Activated CD8-positive, alpha-beta memory T cell treated with anti-CD3 and anti-CD28 coated beads, Interleukin-2, amount 50 U/mL, for 48 hours (primary cell): ENCODE results near the gene TSHR.
A peak's percentile ranks its signal among the peaks of the same experiment; 100 is the strongest.
"Not testable (repeated sequence)": the region's sequence is repeated elsewhere in the genome, so short reads cannot be mapped to it uniquely, and the experiment has no call there.

ENCODE experiments used
- DNase-seq: peaks from one replicate; pipeline ENCODE4 v3.0.0-alpha.2; 2020

The TSHR gene

GRCh38 chr14:80955416-80955941, at the start of gene TSHR:
Gene TSHR (plus strand): TSS chr14:80955621. CDS start chr14:80955681, 60 bp downstream.
- DNase-seq = peak; percentile 59

DNA sequence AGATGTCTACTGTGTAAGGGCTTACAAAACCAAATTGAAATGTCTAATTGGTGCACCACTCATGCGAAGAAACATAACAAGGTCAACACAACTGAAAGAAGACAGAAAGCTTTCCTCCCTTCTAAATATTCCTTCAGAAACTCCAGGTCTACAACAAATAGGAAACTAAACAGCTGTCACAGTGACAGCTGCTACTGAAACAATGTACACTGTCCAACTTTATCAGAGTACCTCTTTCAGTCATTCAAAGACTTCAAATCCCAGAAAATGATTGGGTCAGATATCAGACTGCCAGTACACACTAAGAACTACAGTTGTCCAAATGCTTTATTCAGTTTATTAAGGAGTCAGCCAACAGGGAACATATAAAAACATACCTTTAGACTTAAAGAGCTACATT, 49.1 kb upstream of the TSHR start:
- DNase-seq = no peak

- no peak for DNase-seq
Observed at GRCh38 chr14:80906946-80907345, 48.5 kb upstream of the TSHR start.

GRCh38 chr14:80912013-80912412, 43.4 kb upstream of the TSHR start:
- DNase-seq = not testable (repeated sequence)

DNA sequence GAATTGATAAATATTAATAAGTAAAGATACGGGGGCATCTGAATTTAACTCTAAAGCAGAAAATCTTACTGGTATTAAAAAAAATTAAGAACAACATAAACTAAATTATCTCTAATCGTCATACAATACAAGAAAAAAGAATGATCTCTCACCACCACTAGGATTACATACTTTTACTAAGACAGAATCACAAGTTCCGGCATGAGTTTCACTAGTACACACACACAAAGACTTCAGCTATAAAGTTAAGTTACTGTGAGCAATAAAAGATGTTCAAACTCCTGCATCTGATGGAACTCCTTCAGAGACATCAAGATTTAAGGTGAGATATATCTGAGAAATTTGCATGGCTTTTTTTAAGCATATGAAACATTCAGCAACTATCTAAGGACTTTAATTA, 35.8 kb upstream of the TSHR start:
- DNase-seq = no peak

GRCh38 chr14:80923368-80923767, 32.1 kb upstream of the TSHR start:
- DNase-seq = no peak

- DNase-seq = no peak
Observed at GRCh38 chr14:80924365-80925103, 30.9 kb upstream of the TSHR start.

DNA sequence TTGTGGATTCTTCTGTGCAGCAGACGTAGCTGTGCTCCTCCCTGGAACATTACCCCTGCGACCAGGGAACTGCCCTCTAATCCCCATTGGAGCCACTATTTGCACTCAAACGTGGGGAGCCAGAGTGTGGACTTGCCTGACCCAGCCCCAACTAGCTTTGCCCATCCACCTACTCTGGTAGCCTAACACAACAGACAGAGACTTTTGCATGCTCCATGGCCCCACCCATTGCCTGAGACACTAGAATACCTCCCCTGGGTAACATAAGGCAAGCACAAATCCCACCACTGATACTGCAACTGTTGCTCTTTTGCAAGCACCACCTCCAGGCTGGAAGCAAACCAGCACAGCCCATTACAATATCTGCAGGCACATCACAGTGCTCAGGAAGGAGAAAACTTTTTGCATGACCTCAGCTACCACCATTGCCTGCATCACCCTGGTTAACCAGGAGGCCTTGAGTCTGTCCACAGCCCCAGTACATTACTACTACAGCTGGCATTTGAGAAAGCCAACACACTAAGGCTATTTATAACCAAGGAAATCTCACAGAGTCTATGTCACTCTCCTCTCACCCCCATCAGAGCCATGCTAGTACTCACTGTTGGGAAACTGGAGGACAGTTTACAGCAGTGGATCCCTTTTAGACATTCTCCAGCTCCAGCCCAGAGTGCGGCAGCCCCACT, 28.9 kb upstream of the TSHR start:
- DNase-seq = no peak

GRCh38 chr14:80927083-80927989, 28.1 kb upstream of the TSHR start:
- DNase-seq = no peak

- DNase-seq = no peak
Observed at GRCh38 chr14:80930095-80930494, 25.3 kb upstream of the TSHR start.

DNA sequence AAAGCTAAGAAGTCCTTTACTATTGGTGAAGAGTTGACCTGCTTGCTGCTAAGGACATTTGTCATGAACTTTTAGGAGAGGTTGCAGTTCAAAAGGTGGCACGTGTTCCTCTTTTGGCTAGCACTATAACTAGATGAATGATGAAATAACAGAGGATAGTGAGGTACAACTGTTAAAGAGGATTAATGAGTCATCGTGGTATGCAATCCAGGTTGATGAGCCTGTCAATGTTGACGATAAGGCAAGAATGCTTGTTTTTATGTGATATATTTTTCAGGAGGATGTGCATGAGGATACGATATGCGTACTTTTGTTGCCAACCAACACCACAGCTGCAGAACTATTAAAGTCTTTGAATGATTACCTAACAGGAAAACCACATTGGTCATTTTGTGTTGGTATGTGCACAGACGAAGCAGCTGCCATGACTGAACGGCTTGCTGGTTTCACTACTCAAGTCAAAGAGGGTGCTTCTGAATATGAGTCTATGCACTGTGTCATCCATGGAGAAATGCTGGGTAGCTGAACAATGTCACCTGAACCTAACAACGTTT, 24.5 kb upstream of the TSHR start:
- no peak for DNase-seq

GRCh38 chr14:80933282-80933681, 22.1 kb upstream of the TSHR start:
- DNase-seq = no peak

- no peak for DNase-seq
Observed at GRCh38 chr14:80933686-80934085, 21.7 kb upstream of the TSHR start.

DNA sequence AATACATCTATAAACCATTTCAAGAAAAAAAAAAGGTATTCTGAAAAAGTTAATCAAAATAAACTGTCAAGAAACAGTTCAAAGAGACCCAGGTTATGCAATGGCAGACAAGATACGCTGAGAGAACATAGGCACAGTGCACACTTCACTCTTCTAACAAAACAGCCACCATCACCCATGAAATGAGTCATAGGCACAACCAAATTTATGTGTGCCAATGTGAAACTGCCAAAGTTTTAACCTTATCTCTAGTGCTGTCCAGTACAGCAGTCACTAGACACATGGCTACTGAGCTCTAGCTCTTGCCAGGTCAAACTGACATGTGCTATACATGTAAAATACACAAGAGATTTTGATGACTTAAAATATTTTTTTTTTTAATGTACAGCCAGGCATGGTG, 15.3 kb upstream of the TSHR start:
- DNase-seq = no peak

DNA sequence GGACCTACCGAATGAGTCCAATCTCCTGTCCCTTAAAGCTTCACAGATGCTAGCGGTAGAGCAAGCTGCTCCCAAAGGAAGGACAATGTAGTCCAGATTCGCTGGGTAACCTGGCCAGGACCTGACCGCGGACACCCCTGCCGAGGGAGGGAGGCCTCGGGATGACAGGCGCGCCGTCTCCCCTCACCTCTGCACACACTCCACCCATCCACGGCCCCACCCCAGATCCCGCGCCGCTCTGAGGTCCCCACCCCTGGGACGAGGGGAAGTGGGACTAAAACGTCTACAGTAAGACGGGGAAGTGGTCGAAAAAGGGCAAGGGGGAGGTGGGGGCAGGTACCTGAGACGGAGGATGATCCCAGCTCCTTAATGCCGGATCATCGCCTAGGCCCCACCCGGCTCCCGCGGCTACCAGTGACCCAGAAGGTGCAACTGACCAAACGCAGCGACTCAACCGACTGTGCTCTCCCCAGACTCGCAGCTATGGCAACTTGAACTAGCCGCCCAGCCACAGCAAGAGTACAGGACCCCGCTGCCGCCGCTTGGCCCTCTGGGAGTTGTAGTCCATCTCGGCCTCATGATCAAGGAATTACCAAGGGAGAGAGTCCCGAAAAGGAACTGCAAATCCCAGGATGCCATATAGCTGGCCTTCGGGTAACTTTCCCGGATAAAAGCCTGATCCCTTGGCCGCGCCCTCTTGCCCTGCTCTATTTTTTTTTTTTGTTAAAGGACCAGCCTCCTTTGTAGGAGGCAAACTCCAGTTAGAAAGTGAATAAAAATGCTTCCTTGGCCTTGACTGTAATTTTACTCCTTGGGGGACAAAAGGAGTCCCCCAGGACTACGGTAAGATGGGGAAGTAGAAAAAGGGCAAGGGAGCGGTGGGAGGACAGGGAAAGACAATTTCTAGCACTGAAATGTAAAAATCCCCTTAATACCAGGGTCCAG, 13.9 kb upstream of the TSHR start, which contains the start of gene CEP128:
Gene CEP128, minus strand, starts transcription at position 498 of the 945 bp plus-strand sequence.
- peak; percentile 91 for DNase-seq

DNA sequence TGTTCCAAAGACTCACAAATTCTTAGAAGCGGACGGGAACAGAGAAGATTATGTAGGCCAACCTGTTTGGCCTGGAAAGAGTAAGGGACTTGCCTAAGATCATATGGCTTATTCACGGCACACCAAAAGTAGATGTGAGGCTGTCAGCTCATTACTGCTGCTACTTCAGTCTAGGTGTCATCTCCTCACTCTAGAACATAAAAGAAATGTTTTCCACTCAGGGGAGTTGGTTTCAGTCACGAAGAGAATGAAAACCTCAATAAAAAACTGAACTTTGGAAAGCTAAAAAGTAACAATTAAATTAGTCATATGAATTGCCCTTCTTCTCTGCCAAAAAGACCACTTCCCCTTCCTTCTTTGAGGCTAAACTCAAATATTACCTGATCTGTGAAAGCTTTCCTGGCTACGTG, 13.2 kb upstream of the TSHR start:
- DNase-seq = no peak

- no peak for DNase-seq
Observed at GRCh38 chr14:80944861-80945617, 10.4 kb upstream of the TSHR start.

DNA sequence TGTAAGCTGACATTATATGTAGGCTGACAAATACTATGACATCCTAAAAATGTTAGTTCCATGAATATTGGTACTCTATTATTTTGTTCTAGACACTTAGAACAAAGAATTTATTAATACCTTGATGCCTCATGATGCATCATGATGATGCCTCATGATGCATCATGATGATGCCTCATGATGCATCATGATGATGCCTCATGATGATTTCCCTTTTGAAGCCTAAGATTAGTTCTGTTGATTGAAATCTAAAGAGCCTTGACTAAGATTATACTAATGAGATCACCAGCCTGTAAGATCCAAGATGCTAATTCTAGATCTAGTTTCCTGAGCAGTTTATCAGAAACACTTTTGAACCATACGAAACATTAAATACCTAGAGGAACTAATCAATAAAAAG, 9.2 kb upstream of the TSHR start:
- no peak for DNase-seq

GRCh38 chr14:80946797-80947196, 8.6 kb upstream of the TSHR start:
- DNase-seq = no peak

GRCh38 chr14:80948291-80948690, 7.1 kb upstream of the TSHR start:
- DNase-seq = no peak

DNA sequence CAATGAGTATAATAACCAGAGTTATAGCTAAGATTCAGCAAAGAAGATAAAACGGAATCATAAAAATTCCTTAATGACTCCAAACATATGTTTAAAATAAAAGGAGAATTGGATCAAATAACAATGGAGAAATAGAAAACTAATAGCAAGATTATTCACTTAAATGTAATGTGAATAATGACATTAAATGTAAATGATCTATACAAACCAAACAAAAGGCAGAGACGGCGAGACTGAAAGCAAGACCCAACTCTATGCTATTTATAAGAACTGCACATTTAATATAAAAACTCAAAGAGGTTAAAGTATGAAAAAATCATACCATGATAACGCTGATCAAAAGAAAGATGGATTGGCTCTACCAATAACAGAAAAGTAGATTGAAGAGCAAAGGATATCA, 3.9 kb upstream of the TSHR start:
- no peak for DNase-seq
